NCI-H2107 treated with DMSO at 0.1 percent for 48 hours (cell line): ENCODE measurements around the gene AMZ1.

Experiments used
- DNase-seq: peaks from one replicate; lab custom pipeline; 2025; ENCODE audit not compliant: unreplicated experiment; lab: John Stamatoyannopoulos, UW

AMZ1 gene

DNA sequence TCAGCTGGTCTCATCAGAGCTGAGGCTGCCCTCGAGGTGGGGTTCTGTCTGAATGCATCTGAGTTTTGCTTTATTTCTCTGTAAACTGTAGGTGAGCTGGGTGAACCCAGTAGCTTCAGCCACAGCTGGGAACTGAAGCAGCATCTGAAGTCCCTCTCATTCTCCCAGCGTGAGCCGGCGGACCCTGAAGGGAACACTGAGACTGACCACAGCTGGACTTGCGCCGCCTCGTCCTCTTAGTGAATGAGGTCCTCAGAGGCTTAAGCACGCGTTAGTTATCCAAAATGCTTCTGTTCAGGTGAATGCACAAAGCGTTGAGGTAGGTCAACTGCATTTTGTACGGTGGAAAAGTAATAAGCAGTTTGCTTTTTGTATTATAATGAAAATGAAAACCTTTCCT lies 76.6 kb downstream of the AMZ1 start:
- DNase-seq, result no peak
